Measurements from ENCODE around the gene DUSP22.

GRCh38 chr6:255041-255750 lies 37.1 kb upstream of the DUSP22 start:
- no peak for TF ChIP-seq POLR2AphosphoS5 (IDR thresholded peaks at IDR 0.05; ENCODE audit: low read depth, low read length)
- TF ChIP-seq TAF1 (IDR thresholded peaks at IDR 0.05; ENCODE audit: borderline replicate concordance, low read depth, low read length), result no peak
- TF ChIP-seq POLR2A (IDR thresholded peaks at IDR 0.05; ENCODE audit: low read depth, low read length), result no peak
